ENCODE data around the gene MAP4K2. TPM values are rescaled to one million over a fixed set of nuclear protein-coding genes. Genes with fewer than 3 reads are reported as not detected.

Gene MAP4K2
- total RNA-seq, 4 donors from 2014 or later = 13.6 to 20.4 (median 15.3) TPM

- Histone ChIP-seq H3K36me3 (peaks cover 36% of the 10 kb centered on the region), H3K4me1 (peaks cover 3% of the 10 kb centered on the region), H3K27ac (no peak overlapping the region), H3K9me3 (no peaks in the 10 kb centered on the region), H3K4me3 (no peak overlapping the region), H3K27me3 (no peaks in the 10 kb centered on the region)
- DNase-seq (ENCODE audit: low spot score in 2 of 2) = no peak
- WGBS = no CpG with 5 or more reads among the region's 4 CpGs
- TF ChIP-seq POLR2A (IDR thresholded peaks at IDR 0.05) (no peak), CTCF (IDR thresholded peaks at IDR 0.05) (no peak), POLR2AphosphoS5 (IDR thresholded peaks at IDR 0.05) (no peak), EP300 (IDR thresholded peaks at IDR 0.05) (no peak)
Measured at GRCh38 chr11:64792482-64792881, 10.5 kb downstream of the MAP4K2 start.

- TF ChIP-seq POLR2A (IDR thresholded peaks at IDR 0.05) (no peak), EP300 (IDR thresholded peaks at IDR 0.05) (no peak), POLR2AphosphoS5 (IDR thresholded peaks at IDR 0.05) (no peak), CTCF (IDR thresholded peaks at IDR 0.05) (no peak)
- Histone ChIP-seq H3K4me1 (peaks cover 3% of the 10 kb centered on the region), H3K4me3 (no peak overlapping the region), H3K36me3 (peaks cover 31% of the 10 kb centered on the region), H3K27me3 (no peaks in the 10 kb centered on the region), H3K9me3 (no peaks in the 10 kb centered on the region), H3K27ac (no peak overlapping the region)
- no peak for DNase-seq (ENCODE audit: low spot score in 2 of 2)
- 83% methylated on average over 7 of the region's 14 CpGs for WGBS
Measured at GRCh38 chr11:64791781-64792291, 11.2 kb downstream of the MAP4K2 start.

- H3K4me3 ChIP-seq = no peak overlapping the region
- DNase-seq (ENCODE audit: low spot score in 2 of 2) = no peak
- H3K27ac ChIP-seq = no peak overlapping the region
- H3K9me3 ChIP-seq = no peaks in the 10 kb centered on the region
- 85% methylated on average over 20 of the region's 25 CpGs for WGBS
- no peaks in the 10 kb centered on the region for H3K27me3 ChIP-seq
- H3K36me3 ChIP-seq = peaks cover 23% of the 10 kb centered on the region
- TF ChIP-seq POLR2A (IDR thresholded peaks at IDR 0.05) = no peak
- no peak for TF ChIP-seq CTCF (IDR thresholded peaks at IDR 0.05)
- TF ChIP-seq POLR2AphosphoS5 (IDR thresholded peaks at IDR 0.05) = no peak
- no peak for TF ChIP-seq EP300 (IDR thresholded peaks at IDR 0.05)
- H3K4me1 ChIP-seq = peaks cover 3% of the 10 kb centered on the region
Measured at GRCh38 chr11:64790205-64791095, 12.6 kb downstream of the MAP4K2 start.

GRCh38 chr11:64789331-64790204, 13.4 kb downstream of the MAP4K2 start:
- Histone ChIP-seq H3K36me3 (peaks cover 23% of the 10 kb centered on the region), H3K4me3 (no peak overlapping the region), H3K9me3 (no peaks in the 10 kb centered on the region), H3K4me1 (peaks cover 3% of the 10 kb centered on the region), H3K27ac (no peak overlapping the region), H3K27me3 (no peaks in the 10 kb centered on the region)
- DNase-seq (ENCODE audit: low spot score in 2 of 2) = no peak
- WGBS = 81% methylated on average over 9 of the region's 15 CpGs
- TF ChIP-seq EP300 (IDR thresholded peaks at IDR 0.05) = no peak
- no peak for TF ChIP-seq POLR2A (IDR thresholded peaks at IDR 0.05)
- TF ChIP-seq CTCF (IDR thresholded peaks at IDR 0.05) = no peak
- TF ChIP-seq POLR2AphosphoS5 (IDR thresholded peaks at IDR 0.05) = no peak

Measured in suprapubic skin (tissue), 4 donors.